SH-SY5Y (cell line): ENCODE results near the gene CFAP47.

Source experiments
- GATA2 ChIP-seq: IDR thresholded peaks from 2 replicates; pipeline ENCODE4 v1.6.1; 2011; ENCODE audit warnings: mild to moderate bottlenecking, low read depth, low read length
- GATA3 ChIP-seq: IDR thresholded peaks from 2 replicates; pipeline ENCODE4 v1.6.1; 2011; ENCODE audit warnings: low read depth, mild to moderate bottlenecking, low read length, moderate library complexity

CFAP47 gene

GRCh38 chrX:36214924-36215323, 295.4 kb downstream of the CFAP47 start:
- TF ChIP-seq GATA3 (no peak), GATA2 (no peak)

GRCh38 chrX:36218801-36219200, 299.3 kb downstream of the CFAP47 start:
- TF ChIP-seq GATA3: no peak
- TF ChIP-seq GATA2: no peak

GRCh38 chrX:36241397-36241796, 321.9 kb downstream of the CFAP47 start:
- TF ChIP-seq GATA2 (no peak), GATA3 (no peak)

- TF ChIP-seq GATA2 (no peak), GATA3 (no peak)
Observed at GRCh38 chrX:36266155-36266554, 346.6 kb downstream of the CFAP47 start.

GRCh38 chrX:36310136-36310535, 390.6 kb downstream of the CFAP47 start:
- TF ChIP-seq GATA2: no peak
- TF ChIP-seq GATA3: no peak

GRCh38 chrX:36314303-36314702, 394.8 kb downstream of the CFAP47 start:
- TF ChIP-seq GATA3 (no peak), GATA2 (no peak)

GRCh38 chrX:36334572-36334971, 415.0 kb downstream of the CFAP47 start:
- no peak for TF ChIP-seq GATA3
- no peak for TF ChIP-seq GATA2

GRCh38 chrX:36336751-36337150, 417.2 kb downstream of the CFAP47 start:
- peak; percentile 74 for TF ChIP-seq GATA2
- peak; percentile 96 for TF ChIP-seq GATA3

GRCh38 chrX:36344301-36344700, 424.8 kb downstream of the CFAP47 start:
- no peak for TF ChIP-seq GATA3
- no peak for TF ChIP-seq GATA2

- TF ChIP-seq GATA2 (no peak), GATA3 (no peak)
Observed at GRCh38 chrX:36348509-36348908, 429.0 kb downstream of the CFAP47 start.

GRCh38 chrX:36357855-36358254, 438.3 kb downstream of the CFAP47 start:
- TF ChIP-seq GATA2 (no peak), GATA3 (no peak)

GRCh38 chrX:36364262-36364661, 444.7 kb downstream of the CFAP47 start:
- no peak for TF ChIP-seq GATA3
- TF ChIP-seq GATA2: no peak

- TF ChIP-seq GATA2 (no peak), GATA3 (no peak)
Observed at GRCh38 chrX:36383495-36383894, 464.0 kb downstream of the CFAP47 start.

- no peak for TF ChIP-seq GATA3
- TF ChIP-seq GATA2: no peak
Observed at GRCh38 chrX:36388901-36389300, 469.4 kb downstream of the CFAP47 start.

GRCh38 chrX:36401774-36402173, 482.2 kb downstream of the CFAP47 start:
- TF ChIP-seq GATA2 (no peak), GATA3 (no peak)

- TF ChIP-seq GATA3 (no peak), GATA2 (no peak)
Observed at GRCh38 chrX:36407836-36408235, 488.3 kb downstream of the CFAP47 start.
